PFSK-1 (cell line): ENCODE results near the gene KIAA0825.

Experiments used
- FOXP2 ChIP-seq: optimal IDR thresholded peaks from 2 replicates; pipeline ENCODE3; 2011; ENCODE audit warnings: borderline replicate concordance, control low read depth, inconsistent platforms; ENCODE audit not compliant: insufficient read depth; ENCODE audit errors: extremely low read length, extremely low read depth
- POLR2AphosphoS5 ChIP-seq: IDR thresholded peaks from 2 replicates; pipeline ENCODE4 v1.6.1; 2012; ENCODE audit warnings: low read depth, mild to moderate bottlenecking, control low read depth, low read length, moderate library complexity
- SIN3A ChIP-seq: IDR thresholded peaks from 2 replicates; pipeline ENCODE4 v1.6.1; 2012; ENCODE audit warnings: mild to moderate bottlenecking, low read length, moderate library complexity, borderline replicate concordance; ENCODE audit not compliant: insufficient read depth
- TAF1 ChIP-seq: IDR thresholded peaks from 2 replicates; pipeline ENCODE4 v1.6.1; 2012; ENCODE audit warnings: low read length, control low read depth, borderline replicate concordance; ENCODE audit not compliant: insufficient read depth
- TF ChIP-seq, protein P1 (sequence below), 2 experiments: IDR thresholded peaks; 2 replicates each; pipeline versions ENCODE4 v1.6.1 to v1.8.0; 2011 to 2012; ENCODE audit warnings: low read depth in 2 of 2, low read length in 2 of 2, control low read depth in 1 of 2, inconsistent platforms in 1 of 2, mild to moderate bottlenecking in 1 of 2, moderate library complexity in 1 of 2; ENCODE audit not compliant: insufficient read depth in 1 of 2

KIAA0825 gene

DNA sequence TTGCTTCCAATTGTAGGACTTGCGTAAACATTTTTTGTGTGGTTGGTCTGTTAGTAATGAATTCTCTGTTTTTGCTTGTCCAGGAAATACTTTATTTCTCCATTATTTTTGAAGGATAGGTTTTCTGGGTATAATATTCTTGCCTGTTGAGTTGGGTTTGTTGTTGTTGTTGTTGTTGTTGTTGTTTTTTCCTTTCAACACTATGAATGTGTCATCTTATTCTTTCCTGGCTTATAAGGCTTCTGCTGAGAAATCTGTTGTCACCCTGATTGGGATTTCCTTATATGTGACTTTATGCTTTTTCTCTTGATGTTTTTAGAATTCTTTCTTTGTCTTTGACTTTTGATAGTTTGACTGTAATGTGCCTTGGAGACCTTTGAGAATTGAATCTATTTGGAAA, 39.9 kb upstream of the KIAA0825 start:
- TF ChIP-seq SIN3A (no peak), FOXP2 (no peak), POLR2AphosphoS5 (no peak), TAF1 (no peak)
- TF ChIP-seq, protein P1, sequence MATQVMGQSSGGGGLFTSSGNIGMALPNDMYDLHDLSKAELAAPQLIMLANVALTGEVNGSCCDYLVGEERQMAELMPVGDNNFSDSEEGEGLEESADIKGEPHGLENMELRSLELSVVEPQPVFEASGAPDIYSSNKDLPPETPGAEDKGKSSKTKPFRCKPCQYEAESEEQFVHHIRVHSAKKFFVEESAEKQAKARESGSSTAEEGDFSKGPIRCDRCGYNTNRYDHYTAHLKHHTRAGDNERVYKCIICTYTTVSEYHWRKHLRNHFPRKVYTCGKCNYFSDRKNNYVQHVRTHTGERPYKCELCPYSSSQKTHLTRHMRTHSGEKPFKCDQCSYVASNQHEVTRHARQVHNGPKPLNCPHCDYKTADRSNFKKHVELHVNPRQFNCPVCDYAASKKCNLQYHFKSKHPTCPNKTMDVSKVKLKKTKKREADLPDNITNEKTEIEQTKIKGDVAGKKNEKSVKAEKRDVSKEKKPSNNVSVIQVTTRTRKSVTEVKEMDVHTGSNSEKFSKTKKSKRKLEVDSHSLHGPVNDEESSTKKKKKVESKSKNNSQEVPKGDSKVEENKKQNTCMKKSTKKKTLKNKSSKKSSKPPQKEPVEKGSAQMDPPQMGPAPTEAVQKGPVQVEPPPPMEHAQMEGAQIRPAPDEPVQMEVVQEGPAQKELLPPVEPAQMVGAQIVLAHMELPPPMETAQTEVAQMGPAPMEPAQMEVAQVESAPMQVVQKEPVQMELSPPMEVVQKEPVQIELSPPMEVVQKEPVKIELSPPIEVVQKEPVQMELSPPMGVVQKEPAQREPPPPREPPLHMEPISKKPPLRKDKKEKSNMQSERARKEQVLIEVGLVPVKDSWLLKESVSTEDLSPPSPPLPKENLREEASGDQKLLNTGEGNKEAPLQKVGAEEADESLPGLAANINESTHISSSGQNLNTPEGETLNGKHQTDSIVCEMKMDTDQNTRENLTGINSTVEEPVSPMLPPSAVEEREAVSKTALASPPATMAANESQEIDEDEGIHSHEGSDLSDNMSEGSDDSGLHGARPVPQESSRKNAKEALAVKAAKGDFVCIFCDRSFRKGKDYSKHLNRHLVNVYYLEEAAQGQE (IDR thresholded peaks at IDR 0.05; ENCODE audit: insufficient read depth in 1 of 2, low read depth in 2 of 2, low read length in 2 of 2), result no peak

DNA sequence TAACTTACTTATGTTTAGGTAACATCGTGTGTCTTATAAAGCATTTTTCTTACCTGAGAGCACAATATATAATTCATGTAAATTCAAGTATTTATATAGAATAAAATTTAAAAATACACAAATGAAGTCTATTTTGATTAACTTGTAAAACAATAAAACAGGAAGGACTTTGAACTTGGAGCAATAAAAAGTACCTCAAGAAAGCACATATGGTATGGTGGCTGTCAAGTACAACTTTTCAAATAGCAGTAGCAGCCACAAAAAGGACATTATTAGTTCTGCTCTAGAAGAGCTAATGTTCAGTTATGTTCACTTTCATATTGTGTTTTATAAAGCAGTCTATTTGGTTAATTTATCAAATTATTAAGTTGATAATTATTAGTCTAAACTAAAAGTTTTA, 31.5 kb upstream of the KIAA0825 start:
- TF ChIP-seq TAF1 (no peak), FOXP2 (no peak), SIN3A (no peak), POLR2AphosphoS5 (no peak)
- TF ChIP-seq, protein P1 (IDR thresholded peaks at IDR 0.05; ENCODE audit: insufficient read depth in 1 of 2, low read depth in 2 of 2, low read length in 2 of 2), result no peak

DNA sequence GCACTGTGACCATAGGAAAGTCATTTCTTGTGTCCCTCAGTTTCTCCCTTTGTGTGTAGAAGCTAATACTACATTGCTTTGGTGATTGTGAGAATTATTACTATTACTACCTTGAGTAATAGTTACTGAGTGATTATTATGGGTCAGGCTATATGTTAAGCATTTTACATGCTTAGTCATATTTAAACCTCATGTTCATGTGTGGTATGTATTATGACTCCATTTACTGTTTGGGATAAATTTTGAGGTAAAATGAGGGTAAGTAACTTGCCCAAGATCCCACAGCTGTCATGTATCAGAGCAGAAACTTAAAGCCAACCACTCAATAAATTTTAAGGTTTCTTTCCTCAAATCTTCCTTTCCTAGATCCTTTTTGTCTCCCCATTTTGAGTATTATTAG, 28.4 kb upstream of the KIAA0825 start:
- no peak for TF ChIP-seq SIN3A
- TF ChIP-seq, protein P1 (IDR thresholded peaks at IDR 0.05; ENCODE audit: insufficient read depth in 1 of 2, low read depth in 2 of 2, low read length in 2 of 2), result no peak
- TF ChIP-seq TAF1, result no peak
- no peak for TF ChIP-seq POLR2AphosphoS5
- TF ChIP-seq FOXP2, result no peak

DNA sequence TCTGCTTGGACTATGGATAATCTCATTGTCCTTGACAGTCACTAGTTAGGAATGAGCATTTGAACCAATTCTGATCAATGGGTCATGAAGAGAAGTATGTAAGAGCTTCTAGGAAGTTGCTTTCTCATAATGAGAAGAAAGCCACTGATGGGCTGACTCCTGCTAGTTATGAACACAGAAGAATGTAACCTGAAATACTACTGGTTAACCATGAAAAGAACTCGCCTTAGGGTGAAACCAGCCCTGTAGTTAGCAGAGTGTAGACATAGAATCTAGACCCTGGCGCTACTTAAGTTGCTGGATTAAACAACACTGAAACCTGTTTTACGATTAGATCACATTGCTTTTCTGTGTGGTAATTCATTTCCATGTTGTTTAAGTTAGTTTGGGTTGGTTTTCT, 26.6 kb upstream of the KIAA0825 start:
- TF ChIP-seq, protein P1 (IDR thresholded peaks at IDR 0.05; ENCODE audit: insufficient read depth in 1 of 2, low read depth in 2 of 2, low read length in 2 of 2), result no peak
- TF ChIP-seq POLR2AphosphoS5 (no peak), SIN3A (no peak), FOXP2 (no peak), TAF1 (no peak)

DNA sequence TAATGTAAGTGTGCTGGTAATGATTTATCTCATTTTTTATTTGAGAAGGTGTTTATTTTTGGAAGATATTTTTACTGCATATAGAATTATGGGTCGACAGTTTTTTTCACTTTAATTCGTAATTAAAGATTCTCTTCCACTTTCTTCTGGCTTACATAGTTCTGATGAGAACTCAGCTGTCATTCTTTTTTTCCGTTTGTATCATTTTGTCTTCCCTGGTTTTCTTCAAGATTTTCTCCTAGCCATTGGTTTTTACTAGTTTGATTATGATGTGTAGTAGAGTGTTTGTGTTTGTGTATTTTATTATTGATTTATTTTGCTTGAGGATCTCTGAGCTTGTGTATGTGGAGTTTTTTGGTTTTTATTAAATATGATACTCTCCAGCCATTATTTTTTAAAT, 21.8 kb upstream of the KIAA0825 start:
- TF ChIP-seq TAF1, result no peak
- no peak for TF ChIP-seq POLR2AphosphoS5
- TF ChIP-seq SIN3A, result no peak
- TF ChIP-seq, protein P1 (IDR thresholded peaks at IDR 0.05; ENCODE audit: insufficient read depth in 1 of 2, low read depth in 2 of 2, low read length in 2 of 2), result no peak
- no peak for TF ChIP-seq FOXP2
